NCI-H1105 (cell line): Measurements from ENCODE around the gene SLC4A5.
"Not testable (repeated sequence)": the region's sequence is repeated elsewhere in the genome, so short reads cannot be mapped to it uniquely, and the experiment has no call there.

Experiments used
- DNase-seq: peaks from one replicate; lab custom pipeline; 2025; lab: John Stamatoyannopoulos, UW

The SLC4A5 gene

GRCh38 chr2:74364533-74365505 lies 21.6 kb upstream of the SLC4A5 start:
- no peak for DNase-seq

GRCh38 chr2:74361327-74361726 lies 18.1 kb upstream of the SLC4A5 start:
- DNase-seq, result no peak

- no peak for DNase-seq
These were observed 14.4 kb upstream of the SLC4A5 start for GRCh38 chr2:74357627-74358026.

- no peak for DNase-seq
These were observed 6.7 kb upstream of the SLC4A5 start for GRCh38 chr2:74349889-74350288.

- no peak for DNase-seq
These were observed 4.5 kb upstream of the SLC4A5 start for GRCh38 chr2:74347742-74348141.

- DNase-seq, result no peak
These were observed 4.1 kb upstream of the SLC4A5 start for GRCh38 chr2:74347303-74347702.

GRCh38 chr2:74345272-74345943 lies 2.2 kb upstream of the SLC4A5 start:
- no peak for DNase-seq

- not testable (repeated sequence) for DNase-seq
These were observed 7.0 kb downstream of the SLC4A5 start for GRCh38 chr2:74336227-74336626.

- DNase-seq, result peak; percentile 44
These were observed 8.3 kb downstream of the SLC4A5 start for GRCh38 chr2:74334931-74335333.

- no peak for DNase-seq
These were observed 9.2 kb downstream of the SLC4A5 start for GRCh38 chr2:74333896-74334586.

- peak; percentile 7 for DNase-seq
These were observed 10.0 kb downstream of the SLC4A5 start for GRCh38 chr2:74333175-74333574.

GRCh38 chr2:74332550-74333174 lies 10.6 kb downstream of the SLC4A5 start:
- DNase-seq, result no peak

- no peak for DNase-seq
These were observed 14.6 kb downstream of the SLC4A5 start for GRCh38 chr2:74328573-74328972.

- no peak for DNase-seq
These were observed 15.1 kb downstream of the SLC4A5 start for GRCh38 chr2:74328074-74328473.

- no peak for DNase-seq
These were observed 15.6 kb downstream of the SLC4A5 start for GRCh38 chr2:74327627-74328026.

GRCh38 chr2:74327199-74327598 lies 16.0 kb downstream of the SLC4A5 start:
- DNase-seq, result no peak

GRCh38 chr2:74325815-74326214 lies 17.4 kb downstream of the SLC4A5 start:
- DNase-seq, result no peak

GRCh38 chr2:74321737-74322136 lies 21.5 kb downstream of the SLC4A5 start:
- no peak for DNase-seq

GRCh38 chr2:74317701-74318100 lies 25.5 kb downstream of the SLC4A5 start:
- DNase-seq, result peak; percentile 5

- no peak for DNase-seq
These were observed 26.5 kb downstream of the SLC4A5 start for GRCh38 chr2:74316627-74317295.

GRCh38 chr2:74314107-74314506 lies 29.1 kb downstream of the SLC4A5 start:
- DNase-seq, result no peak

- no peak for DNase-seq
These were observed 29.7 kb downstream of the SLC4A5 start for GRCh38 chr2:74313497-74313896.
